Measurements from ENCODE around the gene C17orf58.

C17orf58 gene

DNA sequence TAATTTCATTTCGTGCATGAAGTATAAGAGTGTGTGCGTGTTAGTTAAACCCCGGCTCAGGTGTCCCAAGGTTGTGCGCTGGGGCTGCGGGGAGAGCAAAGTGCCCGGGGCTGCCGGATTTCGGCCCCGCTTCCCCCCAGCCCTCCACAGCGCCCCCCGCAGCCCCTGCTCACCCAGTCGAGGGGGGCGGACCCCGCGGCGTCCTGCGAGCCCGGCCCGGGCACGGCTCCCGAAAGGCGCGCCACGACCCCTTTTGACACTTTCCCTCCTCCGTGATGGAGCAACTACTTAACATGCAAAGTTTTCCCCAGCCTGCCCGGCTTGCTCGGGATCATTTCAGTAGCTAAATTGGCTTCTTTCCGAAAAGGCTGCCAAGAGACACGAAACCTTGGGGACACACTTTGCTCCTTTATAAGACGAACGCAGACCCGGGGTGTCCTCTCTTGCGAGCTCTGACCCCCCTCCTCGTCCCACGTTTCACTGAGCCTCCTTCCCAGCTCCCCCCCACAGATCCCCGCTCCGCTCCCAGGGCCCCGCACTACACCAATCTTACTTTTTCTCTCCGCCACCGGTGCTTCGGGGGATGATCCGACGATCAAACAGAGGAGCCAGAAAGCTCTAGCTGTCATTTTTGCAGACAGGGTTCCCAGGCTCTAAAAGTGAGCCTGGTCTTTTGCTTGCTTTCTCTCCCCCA, 552 bp downstream of the C17orf58 start:
- TF ChIP-seq, protein P1, sequence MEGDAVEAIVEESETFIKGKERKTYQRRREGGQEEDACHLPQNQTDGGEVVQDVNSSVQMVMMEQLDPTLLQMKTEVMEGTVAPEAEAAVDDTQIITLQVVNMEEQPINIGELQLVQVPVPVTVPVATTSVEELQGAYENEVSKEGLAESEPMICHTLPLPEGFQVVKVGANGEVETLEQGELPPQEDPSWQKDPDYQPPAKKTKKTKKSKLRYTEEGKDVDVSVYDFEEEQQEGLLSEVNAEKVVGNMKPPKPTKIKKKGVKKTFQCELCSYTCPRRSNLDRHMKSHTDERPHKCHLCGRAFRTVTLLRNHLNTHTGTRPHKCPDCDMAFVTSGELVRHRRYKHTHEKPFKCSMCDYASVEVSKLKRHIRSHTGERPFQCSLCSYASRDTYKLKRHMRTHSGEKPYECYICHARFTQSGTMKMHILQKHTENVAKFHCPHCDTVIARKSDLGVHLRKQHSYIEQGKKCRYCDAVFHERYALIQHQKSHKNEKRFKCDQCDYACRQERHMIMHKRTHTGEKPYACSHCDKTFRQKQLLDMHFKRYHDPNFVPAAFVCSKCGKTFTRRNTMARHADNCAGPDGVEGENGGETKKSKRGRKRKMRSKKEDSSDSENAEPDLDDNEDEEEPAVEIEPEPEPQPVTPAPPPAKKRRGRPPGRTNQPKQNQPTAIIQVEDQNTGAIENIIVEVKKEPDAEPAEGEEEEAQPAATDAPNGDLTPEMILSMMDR (IDR thresholded peaks at IDR 0.05; ENCODE audit: low read depth, low read length) = no peak
- H3K4me3 ChIP-seq (ENCODE audit: low read depth, low read length) = peak overlapping the region; percentile 55

DNA sequence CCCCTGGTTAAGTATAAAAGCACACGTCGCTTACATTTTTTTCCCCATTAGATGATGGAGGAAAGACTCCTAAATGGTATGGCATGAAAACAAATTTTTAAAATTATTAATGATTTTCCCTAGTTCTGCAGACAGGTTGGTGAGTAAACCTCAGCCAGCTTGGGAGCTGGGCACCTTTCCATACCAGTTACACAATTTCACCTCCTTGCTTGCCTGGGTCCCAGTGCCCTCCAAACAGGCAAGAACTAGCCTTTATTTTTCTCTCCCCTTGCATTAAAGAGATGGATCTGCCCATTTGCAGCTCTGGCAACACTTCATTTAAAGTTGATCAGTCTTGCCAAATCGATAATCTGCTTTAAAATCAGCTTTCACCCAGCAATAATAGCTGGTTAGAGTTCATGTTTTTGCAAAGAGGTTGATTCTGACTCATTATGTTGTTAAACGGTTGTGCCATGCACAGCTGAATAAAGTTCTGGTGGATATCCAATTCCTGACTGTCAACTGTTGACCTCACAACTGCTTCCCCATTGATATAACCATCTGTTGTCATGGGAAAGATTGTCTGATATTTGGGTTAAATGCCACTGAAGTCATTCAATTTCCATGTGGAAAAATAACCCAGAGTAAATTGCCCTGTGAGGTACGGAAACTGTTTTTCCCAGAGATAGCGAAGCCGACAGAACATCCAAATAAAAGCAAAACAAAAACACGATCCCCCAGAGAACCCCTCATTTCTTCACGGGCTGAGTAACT, 1.3 kb downstream of the C17orf58 start:
- TF ChIP-seq, protein P1 (IDR thresholded peaks at IDR 0.05; ENCODE audit: low read depth, low read length) = no peak

DNA sequence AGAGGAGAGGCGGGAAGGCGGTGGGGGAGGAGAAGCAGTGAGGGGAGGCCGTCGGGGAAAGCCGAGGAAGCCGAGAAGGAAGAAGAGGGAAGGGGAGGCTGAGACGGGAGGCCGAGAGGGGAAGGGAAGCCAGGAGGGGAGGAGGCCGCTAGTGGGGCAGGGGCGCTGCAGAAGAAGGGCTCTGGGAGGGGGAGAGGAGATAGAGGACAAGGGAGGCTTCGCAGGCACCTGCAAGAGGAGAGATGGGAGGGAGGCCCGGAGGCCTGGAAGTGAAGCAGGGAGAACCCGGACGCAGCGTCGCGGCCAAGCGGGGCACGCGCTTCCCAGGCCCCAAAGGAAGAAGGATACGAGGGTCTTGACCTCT, 2.3 kb downstream of the C17orf58 start:
- TF ChIP-seq, protein P1 (IDR thresholded peaks at IDR 0.05; ENCODE audit: low read depth, low read length) = no peak
- H3K4me3 ChIP-seq (ENCODE audit: low read depth, low read length) = peak overlapping the region; percentile 71

More for the DNA sequence above, 1.3 kb downstream of the C17orf58 start:
- peak overlapping the region; percentile 55 for H3K4me3 ChIP-seq (ENCODE audit: low read depth, low read length)

DNA sequence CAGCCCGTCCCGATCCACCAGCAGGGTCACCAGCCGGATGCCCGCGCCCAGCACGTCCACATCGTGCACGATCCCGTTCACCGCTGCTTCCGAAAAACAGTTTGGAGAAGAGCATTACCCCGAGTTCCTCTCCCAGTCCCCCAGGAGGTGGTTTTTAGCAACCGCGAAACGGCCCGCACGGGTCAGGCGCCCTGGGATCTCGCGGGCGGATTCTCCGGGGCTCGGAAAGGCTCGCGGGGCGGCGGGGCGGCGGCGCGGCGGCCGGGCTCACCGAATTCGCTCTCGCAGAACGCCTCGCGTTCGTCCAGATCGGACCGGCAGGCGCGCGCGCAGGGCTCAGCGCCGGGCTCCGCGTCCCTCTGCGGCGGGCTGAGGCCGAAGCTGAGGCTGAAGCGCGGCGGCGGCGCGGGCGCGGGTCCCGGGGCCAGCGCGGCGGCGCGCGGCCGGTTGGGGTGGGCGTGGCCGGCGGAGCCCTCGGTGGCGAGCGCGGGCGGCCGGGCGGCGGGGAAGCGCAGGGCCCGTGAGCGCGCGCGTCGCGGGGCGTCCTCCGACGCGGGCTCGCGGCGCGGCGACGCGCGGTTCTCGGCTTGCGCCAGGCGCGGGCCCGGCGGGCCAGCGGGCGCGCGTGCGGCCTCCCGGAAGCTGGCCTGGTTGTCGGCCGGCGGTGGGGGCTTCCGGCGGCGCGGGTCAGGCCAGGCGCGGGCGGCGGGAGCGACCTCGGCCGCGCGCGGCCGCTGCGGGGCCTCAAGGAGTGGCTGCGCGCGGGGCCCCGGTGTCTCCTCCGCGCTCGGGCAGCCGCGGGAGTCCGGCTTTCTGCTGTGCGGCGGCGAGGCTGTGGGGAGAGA, 2.9 kb downstream of the C17orf58 start:
- H3K4me3 ChIP-seq (ENCODE audit: low read depth, low read length) = peak overlapping the region; percentile 71
- TF ChIP-seq, protein P1 (IDR thresholded peaks at IDR 0.05; ENCODE audit: low read depth, low read length) = no peak

DNA sequence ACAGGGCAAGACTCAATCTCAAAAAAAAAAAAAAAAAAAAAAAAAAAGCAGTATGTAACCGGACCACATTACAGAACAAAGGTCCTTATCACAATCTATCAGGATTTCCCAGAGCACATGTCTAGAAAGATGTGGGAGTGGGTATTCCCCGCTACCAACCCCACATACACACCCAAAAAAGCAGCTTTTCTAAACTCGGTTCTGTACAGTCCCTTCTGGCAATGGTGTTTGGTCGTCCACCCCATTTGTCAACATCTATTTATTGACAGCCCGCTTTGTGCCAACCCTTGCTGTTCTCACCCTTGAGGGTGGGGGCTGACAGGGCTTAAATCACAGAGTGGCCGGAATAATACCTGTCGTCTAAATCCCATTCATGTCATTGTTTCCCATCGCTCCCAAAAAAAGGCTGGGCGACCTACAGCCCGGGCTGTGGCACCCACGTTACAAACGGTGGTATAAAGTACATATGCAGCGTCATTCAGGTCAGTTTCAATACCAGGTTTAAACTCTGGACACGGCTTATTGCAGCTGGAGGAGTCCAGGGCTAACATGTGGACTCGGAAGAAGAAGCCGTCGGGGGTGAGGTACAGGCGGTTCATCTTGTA, 3.6 kb downstream of the C17orf58 start:
- TF ChIP-seq, protein P1 (IDR thresholded peaks at IDR 0.05; ENCODE audit: low read depth, low read length) = no peak
- H3K4me3 ChIP-seq (ENCODE audit: low read depth, low read length) = peak overlapping the region; percentile 64

DNA sequence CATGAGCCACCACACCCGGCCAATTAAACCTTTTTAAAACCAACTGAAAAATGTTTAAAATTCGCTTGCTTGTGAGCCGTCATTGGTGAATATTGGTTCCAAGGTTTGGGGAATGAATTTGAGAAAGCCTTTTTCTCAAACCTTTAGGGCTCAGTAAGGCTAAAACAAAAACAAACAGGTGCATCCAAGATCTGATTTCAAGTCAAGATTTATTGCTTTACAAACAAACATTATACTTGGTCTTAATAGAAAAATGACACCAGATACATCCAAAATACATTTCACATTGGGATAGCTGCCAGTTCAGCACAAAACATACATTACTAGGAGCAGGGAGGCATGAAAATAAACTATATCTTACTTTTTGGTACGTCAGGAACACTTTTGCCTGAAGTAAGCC, 5.4 kb downstream of the C17orf58 start:
- TF ChIP-seq, protein P1 (IDR thresholded peaks at IDR 0.05; ENCODE audit: low read depth, low read length) = no peak
- no peak overlapping the region for H3K4me3 ChIP-seq (ENCODE audit: low read depth, low read length)

All from WI38 (cell line).